Measurements from ENCODE around the gene CLSTN3. TPM values are rescaled to one million over a fixed set of nuclear protein-coding genes. Genes with fewer than 3 reads are reported as not detected.

The CLSTN3 gene
- total and polyA plus RNA-seq, 2 of the 13 experiments (the other 11 are each of a cell fraction or from before 2014, with no cell fraction given), result 26.2 to 94.1 TPM

- no peak for TF ChIP-seq ZNF512B (CRISPR knock-in tag; IDR thresholded peaks at IDR 0.05; ENCODE audit: borderline replicate concordance)
- TF ChIP-seq ZNF280B (CRISPR knock-in tag; IDR thresholded peaks at IDR 0.05; ENCODE audit: borderline replicate concordance), result peak; percentile 26; the same call in 1 of the 2 replicates
- no peak for TF ChIP-seq ZFYVE20 (CRISPR knock-in tag; IDR thresholded peaks at IDR 0.05; ENCODE audit: borderline replicate concordance, low read depth)
- TF ChIP-seq RERE (CRISPR knock-in tag; IDR thresholded peaks at IDR 0.05; ENCODE audit: low read depth), result no peak
- peak; percentile 57 for TF ChIP-seq SMC3 (IDR thresholded peaks at IDR 0.05; ENCODE audit: low read length)
- no peak for TF ChIP-seq ZFP82 (CRISPR knock-in tag; IDR thresholded peaks at IDR 0.05; ENCODE audit: borderline replicate concordance)
- TF ChIP-seq MZF1 (CRISPR knock-in tag; IDR thresholded peaks at IDR 0.05; ENCODE audit: borderline replicate concordance), result no peak
- no peak for TF ChIP-seq ERF (CRISPR knock-in tag; IDR thresholded peaks at IDR 0.05)
- no peak for TF ChIP-seq MBNL3 (CRISPR knock-in tag; conservative IDR thresholded peaks at IDR 0.05)
- TF ChIP-seq HNRNPK (IDR thresholded peaks at IDR 0.05; ENCODE audit: low read depth, low read length, poor library complexity, severe bottlenecking), result no peak
- no peak for TF ChIP-seq HMGA1 (CRISPR knock-in tag; conservative IDR thresholded peaks at IDR 0.05)
- no peak for TF ChIP-seq NFKB2 (CRISPR knock-in tag; IDR thresholded peaks at IDR 0.05; ENCODE audit: borderline replicate concordance)
- TF ChIP-seq TFE3 (CRISPR knock-in tag; IDR thresholded peaks at IDR 0.05), result no peak
- no peak for TF ChIP-seq CAMTA2 (CRISPR knock-in tag; IDR thresholded peaks at IDR 0.05; ENCODE audit: borderline replicate concordance)
- TF ChIP-seq EHMT2 (IDR thresholded peaks at IDR 0.05; ENCODE audit: borderline replicate concordance, low read depth, low read length), result no peak
- TF ChIP-seq RAD51 (IDR thresholded peaks at IDR 0.05; ENCODE audit: borderline replicate concordance), result no peak
- TF ChIP-seq ZNF333 (CRISPR knock-in tag; IDR thresholded peaks at IDR 0.05; ENCODE audit: borderline replicate concordance), result no peak
- TF ChIP-seq HNF4A (CRISPR knock-in tag; IDR thresholded peaks at IDR 0.05), result no peak
- TF ChIP-seq ZNF557 (CRISPR knock-in tag; IDR thresholded peaks at IDR 0.05), result no peak
Measured at GRCh38 chr12:7162691-7163114, 32.5 kb downstream of the CLSTN3 start (continued).

Measured in HepG2 (cell line).